Colonic mucosa (tissue), 4 donors: Measurements from ENCODE around the gene PTGIS. TPM values are rescaled to one million over a fixed set of nuclear protein-coding genes. Genes with fewer than 3 reads are reported as not detected.
A peak's percentile ranks its signal among the peaks of the same experiment; 100 is the strongest.

ENCODE experiments used
- DNase-seq: peaks from one replicate; pipeline ENCODE4 v3.0.0-alpha.2; 2020
- H3K27ac ChIP-seq: fragments of 200-600 bp; one replicate; pipeline ENCODE4 v1.8.0; 2021
- H3K27me3 ChIP-seq: fragments of 200-600 bp; one replicate; pipeline ENCODE4 v1.8.0; 2021
- H3K36me3 ChIP-seq: fragments of 200-600 bp; one replicate; pipeline ENCODE4 v1.8.0; 2021
- H3K4me1 ChIP-seq: fragments of 200-600 bp; one replicate; pipeline ENCODE4 v1.8.0; 2021; ENCODE audit warnings: mild to moderate bottlenecking
- H3K4me3 ChIP-seq: fragments of 200-600 bp; one replicate; pipeline ENCODE4 v1.8.0; 2021
- H3K9ac ChIP-seq, 2 donors: one replicate each; pipeline ENCODE4 v1.7.0; 2013; ENCODE audit warnings: control low read depth in 2 of 2, low read depth in 2 of 2, low read length in 2 of 2
- H3K9me3 ChIP-seq: fragments of 200-600 bp; one replicate; pipeline ENCODE4 v1.8.0; 2021
- CTCF ChIP-seq: fragments of 200-600 bp; IDR thresholded peaks from one replicate; pipeline ENCODE4 v1.8.0; 2022; ENCODE audit warnings: antibody characterized with exemption, mild to moderate bottlenecking
- intact Hi-C: fragments of 100-400 bp; cut with DNase I; formaldehyde crosslinking; loops from one replicate; pipeline ENCODE4 v1.14.1; 2022
- total RNA-seq, 2 donors: library from RNA; stranded (reverse); fragmentation: NEBNext Ultra II Directional in 1 of 2; extraction: Animal tissue kit (Norgen Biotek cat#: 25700) in 1 of 2; gene quantifications; one replicate each; pipeline ENCODE4 v1.2.1, GENCODE V29; 2021
- donor health status: healthy.
- donor health status: DM: no; HTN: no; CAD: no.
- donor health status: DM: no; HTN: no; CAD: no.

Gene PTGIS
- total RNA-seq, 2 donors from 2014 or later: 0.94 to 8.0 TPM

GRCh38 chr20:49570828-49571552, 3.1 kb upstream of the PTGIS start:
- H3K27me3 ChIP-seq: peaks cover 18% of the 10 kb centered on the region
- no peak overlapping the region for H3K27ac ChIP-seq

GRCh38 chr20:49570161-49570827, 2.4 kb upstream of the PTGIS start:
- Histone ChIP-seq H3K36me3 (no peaks in the 10 kb centered on the region), H3K9ac (no peak overlapping the region), H3K27me3 (peaks cover 18% of the 10 kb centered on the region), H3K27ac (no peak overlapping the region), H3K4me3 (no peak overlapping the region), H3K4me1 (no peaks in the 10 kb centered on the region), H3K9me3 (no peaks in the 10 kb centered on the region)
- intact Hi-C loops: no loop called here
- no peak for TF ChIP-seq CTCF
- DNase-seq: no peak

More at GRCh38 chr20:49570828-49571552, 3.1 kb upstream of the PTGIS start:
- Histone ChIP-seq H3K4me1 (no peaks in the 10 kb centered on the region), H3K36me3 (no peaks in the 10 kb centered on the region), H3K9me3 (no peaks in the 10 kb centered on the region), H3K4me3 (no peak overlapping the region), H3K9ac (no peak overlapping the region)
- TF ChIP-seq CTCF: no peak
- DNase-seq: no peak
- intact Hi-C loops: no loop called here

GRCh38 chr20:49569411-49570115, 1.6 kb upstream of the PTGIS start:
- peaks cover 18% of the 10 kb centered on the region for H3K27me3 ChIP-seq
- no peak for DNase-seq
- no peak overlapping the region for H3K9ac ChIP-seq
- intact Hi-C loops: no loop called here
- H3K9me3 ChIP-seq: no peaks in the 10 kb centered on the region
- no peak overlapping the region for H3K27ac ChIP-seq
- no peak for TF ChIP-seq CTCF
- H3K4me1 ChIP-seq: no peaks in the 10 kb centered on the region
- H3K4me3 ChIP-seq: no peak overlapping the region
- H3K36me3 ChIP-seq: no peaks in the 10 kb centered on the region

GRCh38 chr20:49568278-49569151, 578 bp upstream of the PTGIS start:
- no peaks in the 10 kb centered on the region for H3K9me3 ChIP-seq
- intact Hi-C loops: no loop called here
- peaks cover 18% of the 10 kb centered on the region for H3K27me3 ChIP-seq
- no peak for TF ChIP-seq CTCF
- no peak overlapping the region for H3K27ac ChIP-seq
- H3K36me3 ChIP-seq: no peaks in the 10 kb centered on the region
- peak overlapping the region in 1 of 2 donors; percentile 24 for H3K9ac ChIP-seq
- H3K4me1 ChIP-seq: no peaks in the 10 kb centered on the region
- no peak for DNase-seq
- no peak overlapping the region for H3K4me3 ChIP-seq
